CD4-positive, alpha-beta memory T cell (primary cell): ENCODE measurements around the gene ARF3. TPM values are rescaled to one million over a fixed set of nuclear protein-coding genes. Genes with fewer than 3 reads are reported as not detected.

Experiments used
- CTCF ChIA-PET: fragments of 350-600 bp; sonication (Branson Sonifier 250); formaldehyde crosslinking; loops from one replicate; lab custom pipeline; 2021; ENCODE audit warnings: inconsistent platforms; ENCODE audit not compliant: partially characterized antibody; lab: Charles Lee
- POLR2A ChIA-PET: fragments of 350-600 bp; sonication (Branson Sonifier 250); formaldehyde crosslinking; loops from one replicate; lab custom pipeline; 2021; ENCODE audit not compliant: partially characterized antibody; lab: Charles Lee
- DNase-seq, 5 donors: peaks; one replicate each; pipeline versions ENCODE4 v3.0.0 to v3.0.0-alpha.2; 2020 to 2022; ENCODE audit warnings: mixed read lengths in 1 of 5
- H3K27ac ChIP-seq: one replicate; pipeline ENCODE4 v1.7.0; 2013; ENCODE audit warnings: low read depth, low read length
- H3K27me3 ChIP-seq: 2 replicates; pipeline ENCODE4 v1.7.0; 2013; ENCODE audit warnings: mild to moderate bottlenecking, low read length, moderate library complexity; ENCODE audit not compliant: insufficient read depth
- H3K36me3 ChIP-seq: 2 replicates; pipeline ENCODE4 v1.7.0; 2013; ENCODE audit warnings: mild to moderate bottlenecking, low read length, moderate library complexity; ENCODE audit not compliant: insufficient read depth
- H3K4me1 ChIP-seq: 2 replicates; pipeline ENCODE4 v1.7.0; 2013; ENCODE audit warnings: mild to moderate bottlenecking, low read length, moderate library complexity; ENCODE audit not compliant: insufficient read depth
- H3K4me3 ChIP-seq, 2 donors: one replicate each; pipeline ENCODE4 v1.7.0; 2013; ENCODE audit warnings: low read length in 2 of 2, mild to moderate bottlenecking in 1 of 2
- H3K9me3 ChIP-seq, 2 donors: one replicate each; pipeline ENCODE4 v1.7.0; 2013; ENCODE audit warnings: low read length in 2 of 2, control low read depth in 1 of 2; ENCODE audit not compliant: control insufficient read depth in 1 of 2
- H3K27ac Mint-ChIP-seq, 7 donors: one replicate each; pipeline ENCODE4 v1.8.0; 2020 to 2021; ENCODE audit warnings: mixed read lengths in 7 of 7, mild to moderate bottlenecking in 6 of 7, inconsistent platforms in 3 of 7, moderate library complexity in 3 of 7
- H3K27me3 Mint-ChIP-seq, 2 donors: one replicate each; pipeline ENCODE4 v1.8.0; 2020 to 2021; ENCODE audit warnings: mixed read lengths in 2 of 2
- H3K36me3 Mint-ChIP-seq, 2 donors: one replicate each; pipeline ENCODE4 v1.8.0; 2020 to 2021; ENCODE audit warnings: mixed read lengths in 2 of 2, inconsistent platforms in 1 of 2, mild to moderate bottlenecking in 1 of 2
- H3K4me1 Mint-ChIP-seq, 4 donors: one replicate each; pipeline ENCODE4 v1.8.0; 2020 to 2021; ENCODE audit warnings: mixed read lengths in 4 of 4, mild to moderate bottlenecking in 1 of 4
- H3K4me3 Mint-ChIP-seq, 8 donors: one replicate each; pipeline ENCODE4 v1.8.0; 2020 to 2021; ENCODE audit warnings: mixed read lengths in 8 of 8, mild to moderate bottlenecking in 7 of 8, moderate library complexity in 6 of 8, inconsistent platforms in 3 of 8
- H3K9me3 Mint-ChIP-seq, 8 donors: one replicate each; pipeline ENCODE4 v1.8.0; 2020 to 2021; ENCODE audit warnings: mixed read lengths in 8 of 8, mild to moderate bottlenecking in 5 of 8, inconsistent platforms in 3 of 8, moderate library complexity in 1 of 8
- intact Hi-C: fragments of 100-400 bp; cut with micrococcal nuclease; formaldehyde crosslinking; loops from one replicate; pipeline ENCODE4 v1.15.1; 2023
- polyA plus RNA-seq, 2 donors: library from polyadenylated mRNA; unstranded; fragments of 300-500 nt; fragmentation: Illumina TruSeq; gene quantifications; one replicate each; pipeline ENCODE4 v1.2.3, GENCODE V29; 2021
- total RNA-seq, 2 experiments: library from RNA; stranded (reverse); gene quantifications; one replicate each; pipeline ENCODE4 v1.2.3, GENCODE V29; 2021

The ARF3 gene
- total and polyA plus RNA-seq, 4 experiments from 2014 or later = 22.6 to 77.5 (median 50.5) TPM

GRCh38 chr12:48972213-48972951 is 15.1 kb upstream of the ARF3 start:
- Histone ChIP-seq H3K4me3 (no peak overlapping the region), H3K27me3 (peaks cover 26% of the 10 kb centered on the region), H3K4me1 (peaks cover 40% of the 10 kb centered on the region), H3K36me3 (no peaks in the 10 kb centered on the region), H3K9me3 (no peaks in the 10 kb centered on the region), H3K27ac (no peak overlapping the region)
- no peak for DNase-seq
- Mint-ChIP-seq H3K9me3 (peaks cover 0 to 2% (median 0%) of the 10 kb centered on the region in 8 donors), H3K4me3 (peak overlapping the region in 4 of 8 donors; percentile 66 to 88 (median 82)), H3K4me1 (peaks cover 16 to 47% (median 34%) of the 10 kb centered on the region in 4 donors), H3K27me3 (peaks cover 30 to 32% of the 10 kb centered on the region in 2 donors), H3K36me3 (no peaks in the 10 kb centered on the region), H3K27ac (peak overlapping the region in 2 of 7 donors; percentile 10 to 44)
- intact Hi-C loops = no loop called here
- POLR2A ChIA-PET = interaction anchor here (1.5 to 4.7 kb wide), 2 partner anchors 8 to 15 kb away, joined by 4 to 36 read pairs; partner anchors contain the start of genes ARF3 and WNT1
- CTCF ChIA-PET = interaction anchor here (1.2 to 2.3 kb wide), 4 partner anchors 12 to 81 kb away, joined by 3 to 13 read pairs (median 3); partner anchors contain the start of gene ARF3

GRCh38 chr12:48970702-48971334 is 13.5 kb upstream of the ARF3 start:
- H3K36me3 Mint-ChIP-seq = no peaks in the 10 kb centered on the region
- Histone ChIP-seq H3K36me3 (no peaks in the 10 kb centered on the region), H3K4me1 (peaks cover 39% of the 10 kb centered on the region), H3K27ac (no peak overlapping the region), H3K4me3 (peak overlapping the region in 1 of 2 donors; percentile 41), H3K9me3 (no peaks in the 10 kb centered on the region), H3K27me3 (peaks cover 26% of the 10 kb centered on the region)
- H3K9me3 Mint-ChIP-seq = peaks cover 0 to 2% (median 0%) of the 10 kb centered on the region in 8 donors
- peak overlapping the region in 6 of 7 donors; percentile 4 to 88 (median 48) for H3K27ac Mint-ChIP-seq
- peak overlapping the region; percentile 51 to 87 (median 72) for H3K4me3 Mint-ChIP-seq
- POLR2A ChIA-PET = interaction anchor here (1.2 to 4.7 kb wide), 3 partner anchors 9 to 16 kb away, joined by 4 to 36 read pairs (median 5); partner anchors contain the start of genes ARF3 and WNT1
- peaks cover 13 to 39% (median 26%) of the 10 kb centered on the region in 4 donors for H3K4me1 Mint-ChIP-seq
- DNase-seq = no peak
- CTCF ChIA-PET = interaction anchor here (0.6 to 2.3 kb wide), 7 partner anchors 13 to 1759 kb away, joined by 3 to 13 read pairs (median 3); no protein-coding TSS in a partner anchor
- intact Hi-C loops = loop anchor here (1.0 kb wide), 1 partner anchor 9 kb away; no protein-coding TSS in a partner anchor
- H3K27me3 Mint-ChIP-seq = peaks cover 29 to 30% of the 10 kb centered on the region in 2 donors

- H3K27me3 Mint-ChIP-seq = peaks cover 27 to 30% of the 10 kb centered on the region in 2 donors
- H3K27me3 ChIP-seq = peaks cover 26% of the 10 kb centered on the region
- H3K36me3 Mint-ChIP-seq = no peaks in the 10 kb centered on the region
- H3K27ac Mint-ChIP-seq = peak overlapping the region in 2 of 7 donors; percentile 44 to 51
- ChIA-PET CTCF (interaction anchor here (0.6 to 5.9 kb wide), 11 partner anchors 8 to 1758 kb away, joined by 3 to 55 read pairs (median 4); partner anchors contain the start of genes ARF3, FKBP11 and WNT1), POLR2A (interaction anchor here (0.7 to 4.7 kb wide), 8 partner anchors 10 to 118 kb away, joined by 3 to 36 read pairs (median 4); partner anchors contain the start of genes ARF3, DDX23 and WNT1)
- peaks cover 0 to 2% (median 0%) of the 10 kb centered on the region in 8 donors for H3K9me3 Mint-ChIP-seq
- H3K4me3 ChIP-seq = peak overlapping the region in 1 of 2 donors; percentile 41
- peak in 3 of 5 donors; percentile 37 to 47 (median 38) for DNase-seq
- H3K36me3 ChIP-seq = no peaks in the 10 kb centered on the region
- no peaks in the 10 kb centered on the region for H3K9me3 ChIP-seq
- H3K4me3 Mint-ChIP-seq = peak overlapping the region; percentile 12 to 87 (median 64)
- peaks cover 39% of the 10 kb centered on the region for H3K4me1 ChIP-seq
- H3K27ac ChIP-seq = no peak overlapping the region
- intact Hi-C loops = loop anchor here (1.0 kb wide), 1 partner anchor 10 kb away; no protein-coding TSS in a partner anchor
- H3K4me1 Mint-ChIP-seq = peaks cover 13 to 39% (median 26%) of the 10 kb centered on the region in 4 donors
These were observed 12.8 kb upstream of the ARF3 start for GRCh38 chr12:48969833-48970701.

GRCh38 chr12:48969160-48969771 is 12.0 kb upstream of the ARF3 start:
- ChIA-PET POLR2A (interaction anchor here (0.7 to 4.7 kb wide), 7 partner anchors 11 to 117 kb away, joined by 3 to 36 read pairs (median 4); partner anchors contain the start of genes ARF3, DDX23 and WNT1), CTCF (interaction anchor here (0.7 to 5.9 kb wide), 13 partner anchors 9 to 187 kb away, joined by 3 to 55 read pairs (median 5); partner anchors contain the start of genes ARF3, FKBP11 and WNT1)
- Mint-ChIP-seq H3K4me1 (peaks cover 13 to 39% (median 26%) of the 10 kb centered on the region in 4 donors), H3K27ac (peak overlapping the region in 2 of 7 donors; percentile 24 to 29), H3K4me3 (peak overlapping the region in 6 of 8 donors; percentile 26 to 72 (median 34)), H3K9me3 (peaks cover 0 to 2% (median 0%) of the 10 kb centered on the region in 8 donors), H3K27me3 (peaks cover 25% of the 10 kb centered on the region in 2 donors), H3K36me3 (no peaks in the 10 kb centered on the region)
- H3K27me3 ChIP-seq = peaks cover 26% of the 10 kb centered on the region
- intact Hi-C loops = no loop called here
- no peak overlapping the region for H3K27ac ChIP-seq
- DNase-seq = no peak
- H3K9me3 ChIP-seq = no peaks in the 10 kb centered on the region
- no peak overlapping the region for H3K4me3 ChIP-seq
- peaks cover 39% of the 10 kb centered on the region for H3K4me1 ChIP-seq
- H3K36me3 ChIP-seq = no peaks in the 10 kb centered on the region

DNA sequence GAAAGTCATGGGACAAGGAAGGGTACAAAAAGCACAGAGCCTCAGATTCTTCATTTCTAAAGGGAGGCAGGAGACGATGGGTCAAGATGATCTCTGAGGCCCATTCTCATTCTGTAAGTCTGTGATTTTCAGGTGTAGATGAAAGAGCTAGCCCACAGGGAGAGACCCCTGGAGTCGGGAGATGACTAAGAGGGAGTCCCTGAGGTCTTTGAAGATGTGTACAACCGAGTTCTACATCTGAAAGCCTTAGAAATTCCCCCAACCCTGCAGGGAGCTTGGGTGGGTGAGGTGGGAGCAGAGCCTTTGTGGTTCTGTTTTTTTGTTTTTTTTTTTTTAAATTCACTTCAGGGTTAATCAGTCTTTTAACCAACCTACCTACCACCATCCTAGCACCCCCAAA is 11.2 kb upstream of the ARF3 start:
- Histone ChIP-seq H3K4me3 (no peak overlapping the region), H3K27ac (no peak overlapping the region), H3K4me1 (peaks cover 39% of the 10 kb centered on the region), H3K9me3 (no peaks in the 10 kb centered on the region), H3K36me3 (no peaks in the 10 kb centered on the region), H3K27me3 (peaks cover 24% of the 10 kb centered on the region)
- H3K4me3 Mint-ChIP-seq = peak overlapping the region in 1 of 8 donors; percentile 29
- H3K27ac Mint-ChIP-seq = peak overlapping the region in 1 of 7 donors; percentile 57
- no peaks in the 10 kb centered on the region for H3K36me3 Mint-ChIP-seq
- CTCF ChIA-PET = interaction anchor here (0.9 to 5.9 kb wide), 12 partner anchors 9 to 120 kb away, joined by 3 to 55 read pairs (median 5); partner anchors contain the start of genes ARF3 and WNT1
- POLR2A ChIA-PET = interaction anchor here (3.3 to 4.7 kb wide), 2 partner anchors 11 kb away, joined by 18 to 36 read pairs; partner anchors contain the start of genes ARF3 and WNT1
- intact Hi-C loops = no loop called here
- peaks cover 13 to 39% (median 26%) of the 10 kb centered on the region in 4 donors for H3K4me1 Mint-ChIP-seq
- DNase-seq = no peak
- peaks cover 0 to 2% (median 0%) of the 10 kb centered on the region in 8 donors for H3K9me3 Mint-ChIP-seq
- peaks cover 24 to 25% of the 10 kb centered on the region in 2 donors for H3K27me3 Mint-ChIP-seq
